ENCODE results near the gene ALPK3.

Gene ALPK3

GRCh38 chr15:84834969-84835368, 17.8 kb downstream of the ALPK3 start:
- no peaks in the 10 kb centered on the region for H3K9me3 ChIP-seq (ENCODE audit: control insufficient read depth, low read length)
- no peak overlapping the region for H3K4me3 ChIP-seq (ENCODE audit: low read depth, low read length)

GRCh38 chr15:84835661-84836337, 18.6 kb downstream of the ALPK3 start:
- no peak overlapping the region for H2AFZ ChIP-seq
- H3K36me3 ChIP-seq (ENCODE audit: control insufficient read depth, insufficient read depth, low read length): no peaks in the 10 kb centered on the region
- peaks cover 15% of the 10 kb centered on the region for H3K4me1 ChIP-seq
- no peak for TF ChIP-seq CTCF (IDR thresholded peaks at IDR 0.05)
- H3K9me3 ChIP-seq (ENCODE audit: control insufficient read depth, low read length): no peaks in the 10 kb centered on the region
- no peak overlapping the region for H3K27ac ChIP-seq
- H3K79me2 ChIP-seq: no peaks in the 10 kb centered on the region
- no peaks in the 10 kb centered on the region for H3K27me3 ChIP-seq (ENCODE audit: control insufficient read depth, insufficient read depth, low read length)
- H3K9ac ChIP-seq: no peak overlapping the region
- no peak overlapping the region for H3K4me2 ChIP-seq (ENCODE audit: low read length)
- no peak overlapping the region for H3K4me3 ChIP-seq (ENCODE audit: low read depth, low read length)

More at GRCh38 chr15:84834969-84835368, 17.8 kb downstream of the ALPK3 start:
- H3K4me1 ChIP-seq: peaks cover 6% of the 10 kb centered on the region
- no peaks in the 10 kb centered on the region for H3K36me3 ChIP-seq (ENCODE audit: control insufficient read depth, insufficient read depth, low read length)
- H3K9ac ChIP-seq: no peak overlapping the region
- no peaks in the 10 kb centered on the region for H3K79me2 ChIP-seq
- no peak overlapping the region for H2AFZ ChIP-seq
- no peak overlapping the region for H3K4me2 ChIP-seq (ENCODE audit: low read length)
- no peaks in the 10 kb centered on the region for H3K27me3 ChIP-seq (ENCODE audit: control insufficient read depth, insufficient read depth, low read length)
- no peak overlapping the region for H3K27ac ChIP-seq
- TF ChIP-seq CTCF (IDR thresholded peaks at IDR 0.05): no peak

- Histone ChIP-seq H3K4me2 (ENCODE audit: low read length) (no peak overlapping the region), H3K4me1 (peaks cover 23% of the 10 kb centered on the region), H3K36me3 (ENCODE audit: control insufficient read depth, insufficient read depth, low read length) (no peaks in the 10 kb centered on the region), H3K27ac (no peak overlapping the region), H3K79me2 (no peaks in the 10 kb centered on the region), H3K9me3 (ENCODE audit: control insufficient read depth, low read length) (no peaks in the 10 kb centered on the region), H3K4me3 (ENCODE audit: low read depth, low read length) (no peak overlapping the region), H3K27me3 (ENCODE audit: control insufficient read depth, insufficient read depth, low read length) (no peaks in the 10 kb centered on the region), H2AFZ (no peak overlapping the region), H3K9ac (no peak overlapping the region)
- no peak for TF ChIP-seq CTCF (IDR thresholded peaks at IDR 0.05)
These were observed 19.7 kb downstream of the ALPK3 start for GRCh38 chr15:84836844-84837243.

- H3K9me3 ChIP-seq (ENCODE audit: control insufficient read depth, low read length): no peaks in the 10 kb centered on the region
- no peak overlapping the region for H2AFZ ChIP-seq
- TF ChIP-seq CTCF (IDR thresholded peaks at IDR 0.05): no peak
- H3K27me3 ChIP-seq (ENCODE audit: control insufficient read depth, insufficient read depth, low read length): no peaks in the 10 kb centered on the region
- H3K79me2 ChIP-seq: no peaks in the 10 kb centered on the region
- H3K4me2 ChIP-seq (ENCODE audit: low read length): no peak overlapping the region
- peaks cover 27% of the 10 kb centered on the region for H3K4me1 ChIP-seq
- no peaks in the 10 kb centered on the region for H3K36me3 ChIP-seq (ENCODE audit: control insufficient read depth, insufficient read depth, low read length)
- no peak overlapping the region for H3K9ac ChIP-seq
- H3K4me3 ChIP-seq (ENCODE audit: low read depth, low read length): no peak overlapping the region
- H3K27ac ChIP-seq: peak overlapping the region; percentile 96
These were observed 22.6 kb downstream of the ALPK3 start for GRCh38 chr15:84839714-84840113.

GRCh38 chr15:84840255-84840654, 23.1 kb downstream of the ALPK3 start:
- Histone ChIP-seq H3K4me2 (ENCODE audit: low read length) (peak overlapping the region; percentile 45), H3K4me3 (ENCODE audit: low read depth, low read length) (no peak overlapping the region), H3K27ac (peak overlapping the region; percentile 96), H3K9me3 (ENCODE audit: control insufficient read depth, low read length) (no peaks in the 10 kb centered on the region), H3K9ac (no peak overlapping the region), H3K27me3 (ENCODE audit: control insufficient read depth, insufficient read depth, low read length) (no peaks in the 10 kb centered on the region), H3K79me2 (no peaks in the 10 kb centered on the region), H2AFZ (peak overlapping the region; percentile 62), H3K4me1 (peaks cover 27% of the 10 kb centered on the region), H3K36me3 (ENCODE audit: control insufficient read depth, insufficient read depth, low read length) (no peaks in the 10 kb centered on the region)
- no peak for TF ChIP-seq CTCF (IDR thresholded peaks at IDR 0.05)
